Stimulated activated CD4-positive, alpha-beta T cell treated with anti-CD3 and anti-CD28 coated beads, Interleukin-12 subunit alpha, Interleukin-12 subunit beta, amount 100 ng/mL, for 4 hours (primary cell): Measurements from ENCODE around the gene TMUB2.
A peak's percentile ranks its signal among the peaks of the same experiment; 100 is the strongest.

Source experiments
- DNase-seq: peaks from one replicate; pipeline ENCODE4 v3.0.0-alpha.2; 2020

The TMUB2 gene

DNA sequence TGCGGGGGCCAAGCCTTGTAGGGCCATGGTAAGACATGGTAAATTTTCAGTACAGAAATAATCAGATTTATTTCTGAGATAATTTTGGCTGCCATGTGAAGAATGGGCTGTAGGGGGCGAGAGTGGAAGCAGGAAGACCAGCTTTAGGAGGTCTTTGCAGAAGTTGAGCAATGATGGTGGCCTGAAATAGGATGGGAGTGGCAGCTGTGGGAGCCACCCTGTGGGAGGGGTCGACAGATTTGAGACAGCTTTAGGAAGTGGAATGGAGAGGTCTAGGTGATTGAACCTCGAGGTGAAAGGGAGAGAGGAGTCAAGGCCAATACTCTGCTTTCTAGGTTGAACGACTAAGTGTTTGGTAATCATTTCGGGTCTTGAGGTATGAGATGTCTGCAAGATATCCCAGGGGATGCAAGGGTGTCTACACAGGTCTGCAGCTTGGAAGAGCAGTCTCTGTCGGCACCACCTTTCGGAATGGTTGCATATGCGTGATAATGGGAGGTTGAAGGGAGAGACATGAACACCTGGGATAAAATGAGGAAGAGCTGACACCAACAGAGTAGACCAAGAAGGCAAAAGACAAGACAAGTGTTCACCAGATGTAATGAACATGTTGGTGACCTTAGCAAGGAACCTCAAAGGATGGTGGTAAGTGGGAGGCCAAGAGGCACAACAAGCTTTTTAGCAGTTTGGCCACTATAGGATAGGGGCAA, 17.1 kb downstream of the TMUB2 start:
- DNase-seq, result peak; percentile 38

DNA sequence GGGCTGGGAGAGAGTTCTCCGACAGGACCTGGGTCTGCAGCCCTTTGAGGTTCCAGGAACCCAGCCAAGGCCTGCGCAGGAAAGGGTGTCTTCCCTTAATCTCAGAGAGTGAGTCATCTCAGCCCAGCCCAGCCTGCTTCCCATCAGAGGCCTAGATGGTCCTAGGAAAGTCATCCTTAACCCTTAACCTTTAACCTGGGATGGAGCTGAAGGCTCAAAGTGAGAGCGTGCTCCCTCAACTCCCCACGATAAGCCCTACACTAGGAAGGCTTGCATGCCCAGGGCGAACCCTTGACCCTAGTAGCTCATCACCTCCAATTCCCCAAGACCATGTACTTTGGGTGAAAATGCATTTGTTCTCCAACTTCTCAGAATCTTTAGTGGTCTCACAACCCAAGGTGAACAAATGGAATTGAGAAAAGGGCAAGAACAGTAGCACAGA, 17.7 kb downstream of the TMUB2 start:
- no peak for DNase-seq

DNA sequence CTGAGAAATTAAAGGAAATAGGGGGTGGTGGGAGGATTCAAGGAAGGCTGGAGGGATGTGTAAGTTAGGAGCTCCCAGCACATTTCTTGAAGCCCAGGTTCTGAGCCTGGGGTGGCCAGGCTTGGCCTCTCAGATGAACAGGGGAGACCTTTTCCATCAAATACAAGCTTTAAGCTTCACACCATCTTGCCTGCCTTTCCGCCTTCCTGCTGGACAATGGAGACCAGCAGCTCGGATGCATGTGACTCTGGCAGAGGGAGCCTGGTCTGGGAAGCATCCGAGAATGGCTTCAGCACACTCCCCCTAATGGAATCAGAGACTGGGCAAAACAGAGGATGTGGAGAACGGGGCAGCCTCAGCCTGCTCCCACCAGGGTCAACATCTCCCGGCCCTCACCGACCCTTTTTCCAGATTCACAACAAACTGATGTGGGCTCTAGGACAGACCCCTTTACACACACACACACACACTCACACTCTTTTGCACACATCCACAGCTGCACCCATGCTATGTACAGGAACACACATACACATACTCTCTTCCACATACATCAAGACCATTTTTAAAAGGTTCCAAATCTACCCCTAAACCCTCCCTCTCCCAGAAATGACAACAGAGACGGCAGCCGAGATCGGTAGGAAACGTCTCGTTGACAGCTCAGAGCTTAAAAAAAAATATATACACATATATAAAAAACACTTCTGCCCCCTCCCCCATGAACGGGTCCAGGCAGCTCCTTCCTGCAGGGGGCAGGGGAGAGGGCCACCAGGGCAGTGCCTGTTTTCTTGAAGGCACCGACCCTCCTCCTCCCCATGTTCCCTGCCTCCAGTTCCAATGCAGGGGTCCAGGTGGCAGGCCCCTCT, 19.4 kb downstream of the TMUB2 start:
- no peak for DNase-seq

DNA sequence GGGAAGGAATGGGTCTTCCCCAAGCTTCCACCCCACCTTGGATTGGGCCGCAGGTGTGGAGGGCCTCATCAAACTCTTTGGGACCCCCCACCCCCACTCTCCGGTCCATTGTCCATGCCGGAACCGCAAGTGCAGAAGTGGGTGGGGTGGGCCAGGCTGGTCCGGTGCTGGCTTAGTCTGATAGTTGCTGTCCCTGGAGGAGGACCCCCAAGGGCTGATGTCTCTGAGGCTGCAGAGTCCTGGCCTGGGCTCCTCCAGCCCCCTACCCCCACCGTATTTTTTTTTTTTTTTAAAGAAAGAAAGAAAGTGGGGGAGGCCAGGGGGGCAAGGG, 20.0 kb downstream of the TMUB2 start:
- DNase-seq, result no peak

DNA sequence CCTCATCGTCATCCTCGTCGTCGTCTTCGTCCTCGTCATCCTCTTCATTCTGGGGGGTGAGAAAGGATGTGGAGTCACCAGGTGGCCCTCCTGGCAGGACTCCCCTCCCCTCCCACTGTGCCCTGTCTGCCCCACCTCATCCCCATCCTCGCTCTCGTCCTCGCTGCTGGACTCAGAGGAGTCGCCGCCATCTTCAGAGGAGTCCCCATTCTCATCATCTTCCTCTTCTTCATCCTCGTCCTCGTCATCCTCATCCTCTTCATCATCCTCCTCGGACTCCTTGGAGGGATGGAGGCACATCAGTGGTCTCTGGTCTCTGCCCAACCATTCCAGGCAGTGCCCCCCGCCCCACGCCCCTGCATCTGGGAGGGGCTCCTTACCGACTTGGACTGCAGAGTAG, 20.5 kb downstream of the TMUB2 start:
- no peak for DNase-seq

DNA sequence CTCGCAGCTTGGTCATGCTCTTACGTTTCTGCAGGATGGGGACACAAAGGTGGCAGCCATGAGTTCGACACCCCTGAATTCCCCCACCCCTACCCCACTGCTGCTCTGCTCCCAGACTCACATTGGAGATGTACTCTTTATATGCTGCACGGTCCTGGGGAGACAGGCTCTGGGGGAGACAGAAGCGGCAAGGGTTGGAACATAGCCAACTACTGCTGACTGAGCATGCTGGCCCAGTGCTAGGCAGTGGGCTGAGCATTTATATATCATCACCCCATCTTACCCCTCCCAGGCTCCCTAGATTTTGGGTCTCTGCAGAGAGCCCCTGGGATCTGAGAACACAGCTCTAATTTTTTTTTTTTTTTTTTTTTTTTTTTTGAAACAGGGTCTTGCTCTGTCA, 21.0 kb downstream of the TMUB2 start:
- no peak for DNase-seq

DNA sequence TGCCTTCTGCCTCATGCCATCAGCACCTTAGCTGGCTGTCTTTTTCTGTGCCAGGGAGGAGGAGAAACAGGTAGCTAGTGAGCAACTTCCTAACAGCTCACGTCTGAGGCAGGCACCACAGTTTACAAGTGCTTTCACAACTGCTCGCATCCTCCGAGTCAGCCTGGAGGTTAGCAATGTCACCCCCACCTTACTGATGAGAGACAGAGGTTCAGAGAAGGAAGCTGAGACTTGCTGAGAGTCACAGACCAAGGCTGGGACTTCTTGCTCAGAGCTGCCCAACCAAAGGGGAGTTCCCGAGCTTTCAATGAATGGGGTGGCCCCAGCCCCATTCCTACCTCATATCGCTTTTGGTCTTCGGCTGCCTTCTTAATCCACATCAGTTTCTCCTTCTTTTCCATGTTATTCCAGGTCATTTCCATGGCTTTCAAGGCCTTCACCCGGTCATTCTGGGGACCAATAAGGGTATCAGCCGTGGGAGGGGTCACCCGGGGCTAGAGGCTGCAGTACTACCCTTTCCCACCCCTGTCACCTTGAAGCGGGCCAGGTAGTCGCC, 23.1 kb downstream of the TMUB2 start:
- DNase-seq, result no peak

DNA sequence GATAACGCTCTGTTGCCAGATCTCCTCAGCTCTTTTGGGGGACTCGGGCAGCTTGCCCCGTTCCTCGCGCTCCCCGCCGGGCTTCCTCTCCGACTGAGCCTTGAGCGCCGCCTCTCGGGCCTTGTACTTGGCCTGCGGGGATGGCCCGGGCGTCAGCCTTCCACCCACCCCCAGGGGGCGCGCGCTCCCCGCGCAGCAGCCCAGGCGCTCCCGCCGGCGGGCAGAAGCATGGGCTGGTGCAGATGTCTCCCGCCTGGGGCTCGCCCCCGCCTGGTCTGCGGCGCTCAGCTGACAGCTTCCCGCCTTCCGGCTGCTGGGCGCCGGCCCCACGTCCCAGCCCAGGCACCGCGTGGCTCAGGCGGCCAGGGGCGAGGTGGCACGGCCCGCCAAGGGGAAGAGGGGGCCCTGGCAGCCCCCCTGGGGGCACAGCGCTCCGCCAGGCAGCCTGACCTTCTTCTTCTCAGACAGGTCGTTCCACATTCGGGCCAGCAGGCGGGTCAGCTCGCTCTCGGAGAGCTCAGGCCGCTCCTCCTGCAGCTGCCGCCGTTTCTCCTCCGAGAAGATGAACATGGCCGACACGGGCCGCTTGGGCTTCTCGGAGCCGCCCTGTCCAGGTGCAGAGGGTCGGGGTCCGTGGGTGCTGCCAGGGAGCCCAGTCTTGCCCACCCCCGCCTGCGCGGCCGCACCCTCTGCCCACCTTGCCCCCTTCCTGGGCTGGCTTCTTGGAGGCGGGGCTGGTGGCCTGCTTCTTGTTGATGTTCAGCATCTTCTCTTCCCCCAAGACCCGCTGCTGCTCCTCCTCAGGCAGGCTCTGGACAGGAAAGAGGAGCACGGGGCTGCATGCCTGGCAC, 23.8 kb downstream of the TMUB2 start:
- peak; percentile 85 for DNase-seq

DNA sequence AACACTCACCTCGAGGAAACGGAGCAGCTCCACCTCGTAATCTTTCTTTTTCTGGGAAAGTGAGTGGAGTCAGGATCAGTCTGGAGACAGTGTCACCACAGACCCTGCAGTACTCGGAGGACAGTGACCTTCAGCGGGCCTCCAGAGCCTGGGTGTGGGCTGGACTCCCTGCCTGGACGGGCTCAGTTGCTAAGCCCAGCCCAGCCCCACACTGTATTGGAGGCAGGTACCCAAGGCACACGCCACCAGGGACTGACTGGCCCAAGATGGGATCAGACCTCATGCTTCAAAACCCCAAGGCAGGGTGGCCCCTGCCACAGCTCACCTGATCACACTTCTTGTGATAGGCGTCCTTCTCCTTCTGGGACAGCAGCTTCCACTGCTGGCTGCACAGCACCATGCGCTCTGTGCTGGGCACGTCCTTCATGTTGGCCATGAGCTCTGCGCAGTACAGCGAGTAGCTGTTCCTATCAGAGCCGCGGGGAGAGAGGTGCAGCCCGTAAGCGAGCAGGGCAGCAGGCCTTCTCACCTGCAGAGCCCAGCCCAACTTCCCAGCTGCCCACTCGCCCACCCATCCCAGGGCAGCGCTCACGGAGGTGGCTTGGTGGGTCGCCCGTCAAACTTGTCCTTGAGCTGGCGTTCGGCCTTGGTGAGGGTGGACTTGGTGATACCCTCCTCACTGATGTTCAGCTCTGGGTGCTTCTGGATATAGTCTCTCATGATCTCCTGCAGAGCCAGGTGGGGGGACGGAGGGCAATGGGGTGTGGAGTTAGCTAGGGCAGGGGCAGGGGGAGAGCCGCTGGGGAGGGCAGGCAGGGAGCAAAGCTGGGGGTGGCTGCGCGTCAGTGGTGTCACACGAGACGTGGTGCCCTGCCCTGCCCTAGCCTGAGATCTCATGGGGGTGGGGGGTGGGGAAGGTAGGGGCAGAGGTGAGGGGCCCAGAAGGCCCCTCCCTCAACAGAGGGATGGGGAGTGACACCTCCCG, 24.8 kb downstream of the TMUB2 start:
- no peak for DNase-seq

DNA sequence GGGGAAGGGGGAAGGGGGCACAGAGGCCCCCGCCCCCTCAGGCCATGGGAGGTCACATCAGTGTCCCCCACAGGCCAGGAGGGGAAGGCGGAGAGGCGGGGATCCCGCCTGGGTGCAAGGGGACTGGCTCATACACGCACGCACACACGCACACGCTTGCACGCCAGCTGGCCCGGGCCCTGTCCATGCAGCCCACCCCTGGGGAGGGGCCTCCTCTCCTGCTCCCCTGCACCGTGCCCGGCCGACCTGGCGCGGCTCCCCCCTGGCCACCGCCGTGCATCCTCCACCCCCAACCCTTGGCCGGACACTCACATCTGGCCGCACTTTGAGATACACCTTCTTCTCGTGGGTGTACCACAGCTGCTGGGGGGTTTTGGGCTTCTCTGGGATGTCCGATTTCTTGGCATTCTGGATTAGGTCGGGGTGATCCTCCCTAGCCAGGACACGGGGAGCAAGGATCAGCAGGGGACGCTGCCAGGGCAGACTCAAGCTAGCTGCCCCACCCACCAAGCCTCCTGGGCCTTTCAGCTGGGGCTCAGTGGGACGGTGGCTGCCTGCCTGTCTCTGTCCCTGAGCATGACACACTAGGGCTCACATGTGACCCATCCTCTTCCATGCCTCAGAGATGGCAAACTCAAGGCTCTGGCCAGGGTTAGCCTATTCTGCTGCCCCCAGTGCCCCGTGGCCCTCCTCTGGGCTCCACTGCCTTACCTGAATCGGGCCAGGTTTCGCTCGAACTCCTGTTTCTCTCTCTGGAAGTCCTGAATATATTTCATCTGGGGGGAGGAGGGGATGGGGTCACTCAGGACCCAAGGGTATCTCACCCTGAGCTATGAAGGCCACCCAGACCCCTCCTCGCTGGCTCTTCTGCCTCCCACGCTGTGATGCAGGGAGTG, 26.0 kb downstream of the TMUB2 start:
- no peak for DNase-seq

DNA sequence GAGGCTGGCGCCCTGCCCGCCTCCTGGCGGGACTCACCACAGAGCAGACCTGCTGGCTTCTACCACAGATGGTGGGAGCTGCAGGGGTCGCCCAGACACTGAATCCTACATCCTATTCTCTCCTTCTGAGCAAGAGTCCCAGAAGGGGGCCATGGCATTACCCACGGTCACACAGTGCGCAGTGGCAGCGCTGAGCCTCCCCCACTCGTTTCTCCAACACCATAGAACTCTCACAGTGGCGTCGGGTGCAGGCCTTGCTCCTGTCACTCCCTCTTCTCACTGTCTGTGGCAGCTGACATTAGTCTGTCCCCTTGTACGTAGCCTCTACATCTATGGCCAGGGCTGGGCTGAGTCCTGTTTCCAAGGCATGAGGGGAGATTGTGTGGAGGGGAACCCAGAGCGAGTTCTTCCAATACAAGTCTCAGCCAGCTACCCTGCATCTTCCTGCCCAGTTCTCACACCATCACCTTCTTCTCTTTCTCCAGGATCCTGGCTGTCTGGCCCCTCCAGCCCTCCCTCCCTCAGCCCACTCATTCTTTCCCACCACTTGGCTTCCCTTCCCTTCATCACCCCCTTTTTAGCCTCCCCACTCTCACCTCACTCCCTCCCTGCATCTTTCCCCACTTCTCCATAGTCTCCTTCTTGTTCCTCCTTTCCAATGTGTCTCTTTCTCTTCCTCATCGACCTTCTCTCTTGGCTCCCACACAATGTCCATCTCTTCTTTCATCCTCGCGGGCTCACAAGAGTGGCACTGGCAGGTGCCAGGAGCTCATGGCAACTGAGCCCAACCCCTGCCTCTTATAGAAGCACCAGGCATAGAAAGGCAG, 26.8 kb downstream of the TMUB2 start:
- DNase-seq, result no peak

DNA sequence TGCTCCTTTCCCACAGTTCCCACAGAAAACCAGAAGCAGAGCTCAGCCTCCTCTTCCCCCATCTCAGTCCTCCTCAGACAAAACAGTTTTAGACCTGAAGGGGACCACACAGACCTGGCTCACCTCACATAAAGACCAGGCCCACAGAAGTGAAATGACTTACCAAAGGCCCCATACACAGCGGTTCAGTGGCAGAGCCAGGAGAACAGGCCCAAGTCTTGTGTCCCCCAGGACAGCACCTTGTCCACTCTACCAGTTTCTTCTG, 27.4 kb downstream of the TMUB2 start:
- no peak for DNase-seq

DNA sequence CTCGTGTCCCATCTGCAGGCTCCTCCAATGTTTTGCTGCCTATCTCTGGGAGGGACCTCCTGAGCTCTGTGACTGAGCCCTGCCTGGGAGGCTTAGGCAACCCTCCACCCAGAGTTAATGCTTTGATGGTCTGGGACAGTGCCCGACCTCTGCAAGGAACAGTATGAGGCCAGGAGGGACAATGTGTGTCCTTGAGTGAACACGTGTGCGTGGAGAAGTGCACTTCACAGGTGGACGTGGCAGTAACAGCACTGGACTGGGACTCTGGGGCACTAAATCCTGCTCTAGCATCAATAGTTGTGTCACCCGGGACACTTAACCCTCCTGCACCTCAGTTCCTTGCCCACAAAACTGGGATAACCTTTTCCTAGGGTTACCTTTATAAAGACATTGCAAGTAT, 28.1 kb downstream of the TMUB2 start:
- DNase-seq, result no peak

DNA sequence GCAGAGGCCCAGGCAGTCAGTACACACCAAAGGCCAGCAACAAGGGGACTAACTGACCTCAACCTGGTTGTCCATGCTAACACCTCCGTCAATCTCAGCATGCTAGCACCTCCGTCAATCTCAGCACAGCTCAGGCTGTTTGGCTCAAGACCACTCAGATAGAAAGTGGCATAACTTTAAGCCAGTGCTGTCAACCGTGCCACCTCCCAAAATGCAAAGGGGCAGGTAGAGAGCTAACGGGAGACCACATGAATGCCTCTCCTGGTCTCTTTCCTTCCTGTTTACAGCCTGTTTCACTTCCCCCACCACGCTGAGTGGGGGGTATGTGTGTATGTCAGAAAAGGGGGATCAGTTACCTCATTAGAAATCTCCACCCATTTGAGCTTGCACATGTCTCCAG, 29.4 kb downstream of the TMUB2 start:
- DNase-seq, result no peak

DNA sequence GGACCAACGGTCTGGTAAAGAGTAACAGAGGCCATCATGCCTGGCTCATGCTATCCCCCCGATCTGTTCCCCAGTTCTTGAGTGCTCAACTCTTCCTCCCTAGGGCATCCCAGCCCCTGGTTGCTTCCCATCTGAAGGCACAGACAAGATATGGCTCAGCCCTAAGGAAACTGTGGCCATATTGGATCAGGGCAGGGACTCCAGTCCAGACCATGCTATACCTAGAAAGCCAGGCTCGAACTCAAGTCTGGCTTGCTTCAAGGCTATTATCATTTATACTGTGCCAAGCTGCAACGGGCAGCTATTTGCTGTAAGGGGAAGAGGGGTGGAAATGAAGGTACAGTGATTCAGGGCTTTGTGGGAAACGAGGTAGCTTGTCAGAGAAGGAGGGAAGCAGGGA, 29.9 kb downstream of the TMUB2 start:
- no peak for DNase-seq

DNA sequence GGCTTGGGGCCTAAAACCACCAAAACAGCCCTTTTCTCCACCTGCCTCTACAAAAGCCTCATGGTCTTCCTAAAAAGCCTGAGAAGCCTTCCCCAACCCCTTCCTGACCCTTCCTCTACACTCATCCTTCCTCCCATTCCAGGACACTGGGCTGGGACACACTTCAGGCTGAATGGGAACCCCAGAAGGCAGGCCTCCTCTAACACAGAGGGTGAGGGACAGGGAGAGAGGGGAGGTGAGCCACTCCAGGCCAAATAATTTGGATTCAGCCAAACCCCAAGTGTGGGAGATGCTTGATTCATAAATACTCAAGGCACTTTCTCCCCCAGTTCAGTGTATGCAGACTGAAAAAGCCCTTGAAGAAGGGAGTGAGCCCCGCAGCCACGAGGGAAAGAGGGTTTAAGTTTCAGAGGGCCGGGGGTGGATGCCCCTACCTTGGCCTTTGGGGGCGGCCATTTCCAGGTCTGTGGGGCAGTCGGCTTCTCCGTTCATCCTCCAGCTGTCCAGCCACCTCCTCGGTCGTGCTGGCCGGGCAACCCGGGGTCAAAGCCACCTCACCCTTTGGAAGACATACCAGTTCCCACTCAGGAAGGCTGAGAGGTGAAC, 31.1 kb downstream of the TMUB2 start:
- DNase-seq, result no peak

DNA sequence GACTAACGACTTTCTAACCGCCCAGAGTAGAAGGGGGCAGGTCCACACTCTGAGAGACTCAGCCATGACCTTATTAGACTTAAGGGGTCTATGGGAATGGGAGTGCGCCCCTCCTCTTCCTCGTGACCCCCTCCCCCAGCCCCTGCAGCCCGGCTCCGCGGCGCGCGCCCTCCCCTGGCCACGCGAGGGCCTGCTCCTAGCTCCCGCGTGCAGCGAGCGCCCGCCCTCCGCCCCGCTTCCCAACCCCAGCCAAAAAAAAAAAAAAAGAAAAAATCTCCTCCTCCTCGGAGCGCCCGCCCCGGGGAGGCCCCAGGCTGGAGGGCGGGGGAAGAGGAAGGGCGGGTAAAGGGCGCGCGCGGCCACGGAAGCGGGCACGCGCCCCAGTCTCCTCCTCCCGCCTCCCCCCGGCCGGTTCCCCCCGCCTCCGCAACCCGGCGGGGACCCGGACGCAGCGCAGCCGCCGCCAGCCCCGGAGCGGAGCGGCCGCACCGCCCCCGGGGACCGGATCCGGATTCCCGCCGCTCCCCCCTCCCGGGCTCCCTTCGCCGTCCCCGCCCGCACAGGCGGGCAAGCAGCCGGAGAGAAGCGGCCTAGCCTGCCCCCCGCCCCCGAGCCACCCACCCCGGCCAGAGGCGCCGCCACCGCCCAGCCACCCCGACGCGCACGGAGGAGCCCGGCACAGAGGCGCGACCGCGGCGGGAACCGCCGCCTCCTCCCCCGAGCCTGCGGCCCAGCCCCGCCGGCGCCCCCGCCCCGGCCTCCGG, 31.8 kb downstream of the TMUB2 start:
- peak; percentile 86 for DNase-seq

DNA sequence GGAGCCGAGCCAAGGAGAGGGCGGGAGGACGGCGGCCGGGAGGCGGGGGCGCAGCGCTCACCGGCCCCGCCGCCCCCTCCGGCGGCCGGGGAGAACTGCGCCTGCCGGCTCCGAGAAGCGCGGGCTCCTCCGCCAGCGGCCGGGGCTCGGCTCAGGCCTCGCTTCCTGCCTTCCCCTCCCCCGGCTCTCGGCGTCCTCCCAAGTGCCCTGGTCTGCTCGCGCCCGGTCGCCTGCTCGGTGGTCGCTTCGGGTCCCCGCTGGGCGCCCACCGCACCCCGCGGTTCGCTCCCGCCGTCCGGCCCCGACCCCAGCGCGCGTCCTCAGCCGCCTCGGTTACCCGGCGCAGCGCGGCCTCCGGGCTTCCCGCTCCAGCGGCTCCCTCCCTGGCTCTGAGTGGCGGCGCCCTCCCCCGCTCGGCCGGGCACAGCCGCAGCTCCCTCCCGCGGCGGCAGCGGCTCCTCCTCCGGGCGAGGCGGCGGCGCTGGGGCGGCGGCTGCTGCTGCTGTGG, 32.4 kb downstream of the TMUB2 start:
- DNase-seq, result no peak
